ENCODE data around the gene EAF2.
"Not testable (repeated sequence)": the region's sequence is repeated elsewhere in the genome, so short reads cannot be mapped to it uniquely, and the experiment has no call there.

EAF2 gene

DNA sequence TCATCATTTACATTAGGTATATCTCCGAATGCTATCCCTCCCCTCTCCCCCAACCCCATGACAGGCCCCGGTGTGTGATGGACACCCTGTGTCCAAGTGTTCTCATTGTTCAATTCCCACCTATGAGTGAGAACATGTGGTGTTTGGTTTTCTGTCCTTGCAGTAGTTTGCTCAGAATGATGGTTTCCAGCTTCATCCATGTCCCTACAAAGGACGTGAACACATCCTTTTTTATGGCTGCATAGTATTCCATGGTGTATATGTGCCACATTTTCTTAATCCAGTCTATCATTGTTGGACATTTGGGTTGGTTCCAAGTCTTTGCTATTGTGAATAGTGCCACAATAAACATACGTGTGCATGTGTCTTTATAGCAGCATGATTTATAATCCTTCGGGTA lies 22.8 kb downstream of the EAF2 start:
- in situ Hi-C loops (cut with HindIII; ENCODE audit: low sequenced_read_pairs) = not testable (repeated sequence)

DNA sequence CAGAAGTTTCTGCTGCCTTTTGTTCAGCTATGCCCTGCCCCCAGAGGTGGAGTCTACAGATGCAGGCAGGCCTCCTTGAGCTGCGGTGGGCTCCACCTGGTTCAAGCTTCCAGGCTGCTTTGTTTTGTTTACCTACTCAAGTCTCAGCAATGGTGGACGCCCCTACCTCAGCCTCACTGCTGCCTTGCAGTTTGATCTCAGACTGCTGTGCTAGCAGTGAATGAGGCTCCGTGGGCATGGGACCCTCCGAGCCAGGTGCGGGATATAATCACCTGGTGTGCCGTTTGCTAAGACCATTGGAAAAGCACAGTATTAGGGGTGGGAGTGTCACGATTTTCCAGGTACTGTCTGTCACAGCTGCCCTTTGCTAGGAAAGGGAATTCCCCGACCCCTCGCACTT lies 28.2 kb downstream of the EAF2 start:
- in situ Hi-C loops (cut with HindIII; ENCODE audit: low sequenced_read_pairs) = not testable (repeated sequence)

DNA sequence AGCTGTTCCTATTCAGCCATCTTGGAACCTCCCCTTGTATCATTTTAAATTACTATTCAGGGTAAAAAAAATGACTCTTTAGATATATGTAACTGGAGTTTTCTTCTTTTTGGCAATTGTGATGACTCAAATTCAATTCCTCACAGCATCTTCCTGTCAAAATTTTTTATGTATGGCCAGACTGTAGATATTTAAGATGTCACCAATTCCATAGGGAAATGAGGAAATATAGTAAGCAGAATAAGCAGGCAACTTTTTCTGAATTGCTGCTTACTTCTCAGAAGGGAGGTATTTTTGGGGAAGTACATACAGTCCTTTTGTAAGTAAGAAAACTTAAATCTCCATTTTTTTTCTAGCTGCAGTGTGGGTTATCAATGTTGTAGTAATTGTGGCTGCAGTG lies 28.8 kb downstream of the EAF2 start:
- in situ Hi-C loops (cut with HindIII; ENCODE audit: low sequenced_read_pairs) = no loop called here

DNA sequence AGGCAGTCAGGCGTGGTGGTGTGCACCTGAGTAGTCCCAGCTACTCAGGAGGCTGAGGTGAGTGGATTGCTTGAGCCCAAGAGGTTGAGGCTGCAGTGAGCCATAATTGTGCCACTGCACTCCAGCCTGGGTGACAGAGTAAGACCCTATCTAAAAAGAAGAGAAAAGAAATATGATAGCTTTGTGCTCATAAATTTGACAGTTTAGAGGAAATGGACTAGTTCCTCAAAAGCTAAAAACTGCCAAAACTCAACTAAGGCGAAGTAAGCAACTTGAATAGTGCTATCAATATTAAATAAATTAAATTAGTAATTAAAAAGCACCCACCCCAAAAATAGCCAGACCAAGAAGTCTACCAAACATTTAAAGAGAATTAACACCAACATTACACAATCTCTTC lies 34.7 kb downstream of the EAF2 start:
- in situ Hi-C loops (cut with HindIII; ENCODE audit: low sequenced_read_pairs) = no loop called here

DNA sequence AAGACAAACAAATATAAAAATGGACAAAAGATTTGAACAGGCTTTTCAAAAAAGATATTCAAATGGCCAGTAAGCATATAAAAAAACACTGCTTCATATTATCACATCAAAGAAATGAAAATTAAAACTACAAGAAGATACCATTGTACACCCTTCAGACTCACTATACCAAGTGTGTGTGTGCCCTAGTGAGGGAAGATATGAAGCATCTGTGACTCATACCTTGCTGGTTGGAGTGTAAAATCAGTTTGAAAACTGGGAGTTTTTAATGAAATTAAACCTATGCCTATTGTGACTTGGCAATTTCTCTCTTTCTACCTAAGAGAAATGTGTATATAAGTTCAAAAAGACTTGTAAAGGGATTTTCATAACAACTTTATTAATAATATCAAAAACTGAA lies 35.7 kb downstream of the EAF2 start:
- in situ Hi-C loops (cut with HindIII; ENCODE audit: low sequenced_read_pairs) = no loop called here

DNA sequence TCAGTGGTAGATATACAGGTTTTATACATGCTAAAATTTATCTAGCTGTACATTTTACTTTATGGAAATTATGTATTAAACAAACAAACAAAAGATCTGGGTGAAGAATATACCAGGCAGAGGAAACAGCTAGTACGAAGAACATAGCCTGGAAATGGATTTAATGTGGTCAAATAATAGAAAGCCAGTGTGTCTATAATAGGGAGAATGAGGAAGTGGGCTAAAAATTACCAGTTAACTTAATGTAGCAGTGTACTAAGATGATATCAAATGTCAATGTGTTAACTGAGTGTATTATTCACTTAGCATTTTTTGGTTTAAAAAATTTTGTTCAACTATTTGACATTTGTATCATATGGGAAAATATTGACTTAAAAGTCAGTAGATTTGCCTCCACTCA lies 36.4 kb downstream of the EAF2 start:
- in situ Hi-C loops (cut with HindIII; ENCODE audit: low sequenced_read_pairs) = no loop called here

DNA sequence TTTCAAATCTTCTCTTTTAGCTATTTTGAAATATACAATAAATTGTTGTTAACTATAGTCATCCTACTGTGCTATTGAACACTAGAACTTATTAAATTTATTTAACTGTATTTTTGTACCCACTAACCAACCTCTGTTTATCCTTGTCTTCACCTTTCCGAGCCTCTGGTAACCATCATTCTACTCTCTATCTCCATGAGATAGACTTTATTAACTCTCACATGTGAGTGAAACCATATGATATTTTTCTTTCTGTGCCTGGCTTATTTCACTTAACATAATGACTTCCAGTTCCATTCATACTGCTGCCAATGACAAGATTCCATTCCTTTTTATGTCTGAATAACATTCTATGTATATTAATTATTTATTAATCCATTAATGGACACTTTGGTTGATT lies 43.4 kb downstream of the EAF2 start:
- in situ Hi-C loops (cut with HindIII; ENCODE audit: low sequenced_read_pairs) = no loop called here

DNA sequence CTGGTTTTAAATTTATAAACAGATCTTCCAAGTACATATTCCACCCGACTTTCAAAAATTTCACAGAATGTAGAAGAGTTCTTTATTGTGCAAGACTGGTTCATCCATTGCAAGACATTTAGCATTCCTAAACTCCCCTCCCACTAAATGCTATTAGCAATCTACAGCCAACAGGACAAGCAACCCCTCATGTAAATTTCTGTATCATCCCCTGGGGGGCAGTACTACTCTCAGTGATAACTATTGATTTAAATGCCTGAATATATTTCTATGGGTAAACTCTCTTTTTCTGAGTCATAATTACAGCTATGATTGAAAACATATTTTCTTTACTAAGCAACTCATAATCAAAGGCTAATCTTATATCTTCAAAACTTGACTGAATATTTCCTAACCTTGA lies 48.5 kb downstream of the EAF2 start:
- in situ Hi-C loops (cut with HindIII; ENCODE audit: low sequenced_read_pairs) = no loop called here

DNA sequence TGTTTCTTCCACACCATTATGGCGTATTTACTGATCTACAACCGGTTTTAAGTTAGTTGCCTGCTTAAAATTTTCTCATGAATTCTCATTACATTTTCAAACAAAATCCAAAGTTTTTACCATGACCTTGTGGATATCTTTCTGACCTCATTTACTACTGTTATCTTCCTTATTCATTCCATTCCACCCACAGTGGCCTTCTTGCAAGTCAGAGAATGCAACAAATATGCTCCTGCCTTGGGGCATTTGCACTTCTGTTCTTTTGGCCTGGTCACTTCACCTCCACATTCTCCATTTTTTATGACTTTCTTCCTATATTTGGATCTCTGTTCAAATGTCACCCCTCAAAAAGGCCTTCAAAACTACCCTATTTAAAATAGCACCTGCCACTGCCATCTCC lies 50.4 kb downstream of the EAF2 start:
- in situ Hi-C loops (cut with HindIII; ENCODE audit: low sequenced_read_pairs) = no loop called here

DNA sequence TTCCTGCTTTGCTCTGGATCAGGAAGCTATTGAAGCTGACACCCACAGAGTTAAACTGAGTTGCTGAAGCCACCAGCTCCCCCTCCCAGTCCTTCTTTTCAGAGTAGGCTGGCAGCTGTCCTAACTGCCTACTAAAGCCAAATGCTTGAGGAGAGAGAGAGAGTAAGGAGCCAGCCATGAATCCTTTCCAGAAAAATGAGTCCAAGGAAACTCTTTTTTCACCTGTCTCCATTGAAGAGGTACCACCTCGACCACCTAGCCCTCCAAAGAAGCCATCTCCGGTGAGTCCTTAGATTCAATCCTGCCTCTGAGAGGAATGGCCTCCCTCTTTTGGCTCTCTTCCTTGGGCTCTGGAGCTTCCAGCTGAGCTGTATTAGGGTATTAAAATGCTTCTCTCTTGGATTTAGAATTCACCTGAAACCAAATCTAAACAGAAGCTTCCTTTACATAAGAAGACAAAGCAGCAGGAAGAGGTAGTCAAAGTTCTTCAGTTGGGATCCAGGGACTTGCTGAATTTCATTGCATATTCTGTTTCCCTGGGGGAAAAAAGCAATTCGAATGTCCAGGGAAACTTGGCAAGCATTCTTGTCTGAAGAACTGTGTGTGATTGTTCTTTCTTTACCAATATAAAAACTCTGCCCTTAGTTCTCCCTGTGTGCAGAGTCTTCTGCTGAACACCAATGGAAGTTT lies 59.4 kb downstream of the EAF2 start, which contains the start of gene SLC15A2:
TSS of gene SLC15A2 (plus strand) at position 101 of the 690 bp plus-strand sequence. CDS start at position 177, 76 bp downstream.
- in situ Hi-C loops (cut with HindIII; ENCODE audit: low sequenced_read_pairs) = no loop called here

DNA sequence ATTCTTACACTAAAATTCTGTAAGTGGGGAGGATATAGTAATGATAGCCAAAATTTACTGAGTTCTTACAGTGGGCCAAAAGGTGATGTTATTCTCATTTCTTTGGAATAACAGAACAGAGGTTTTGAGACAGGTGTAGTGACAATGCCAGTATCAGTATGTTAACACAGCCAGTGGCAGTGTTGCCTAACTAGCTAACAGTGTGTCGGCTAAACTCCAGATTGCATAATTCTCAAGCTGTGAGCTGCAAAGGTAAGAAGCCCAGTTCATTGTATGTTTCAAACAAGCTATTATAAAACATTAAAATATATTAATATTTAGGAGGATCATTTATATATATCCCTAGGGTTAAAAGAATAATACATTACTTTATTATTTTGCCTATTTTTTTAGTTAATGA lies 60.1 kb downstream of the EAF2 start:
- in situ Hi-C loops (cut with HindIII; ENCODE audit: low sequenced_read_pairs) = no loop called here

DNA sequence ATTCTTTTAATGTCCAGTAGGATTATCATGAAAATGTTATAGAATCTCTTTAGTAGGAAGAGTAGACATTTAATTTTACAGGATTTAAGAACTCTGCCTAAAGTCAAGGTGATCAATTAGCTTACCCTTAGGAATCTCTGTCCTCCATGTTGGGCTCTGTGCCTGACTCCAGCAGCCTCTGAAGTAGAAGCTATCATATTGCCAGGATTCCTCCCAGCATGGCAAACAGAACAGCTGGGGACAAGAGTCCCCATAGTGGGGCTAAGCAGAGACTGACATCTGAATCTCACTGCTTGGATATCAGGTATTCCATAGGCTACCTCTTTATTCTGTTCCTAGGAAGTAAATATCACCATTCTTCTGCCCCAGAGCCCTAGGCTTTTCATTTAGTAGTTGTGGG lies 60.7 kb downstream of the EAF2 start:
- in situ Hi-C loops (cut with HindIII; ENCODE audit: low sequenced_read_pairs) = no loop called here

DNA sequence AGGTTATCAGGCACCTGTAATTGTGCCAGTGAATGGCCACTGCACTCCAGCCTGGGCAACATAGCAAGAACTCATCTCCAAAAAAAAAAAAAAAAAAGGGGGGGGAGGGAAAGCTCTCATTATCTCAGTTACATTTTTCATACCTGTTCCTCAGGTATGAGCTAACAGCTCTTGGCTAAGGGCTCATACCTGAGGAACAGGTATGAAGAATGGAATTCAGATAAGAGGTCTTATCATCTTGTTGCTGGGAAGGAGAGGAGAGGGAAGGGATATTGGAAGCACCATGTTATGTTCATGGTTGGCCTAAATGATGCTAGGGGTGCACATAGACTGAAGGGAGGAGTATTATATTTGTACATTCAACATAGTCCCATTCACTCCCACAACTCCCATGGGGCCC lies 61.8 kb downstream of the EAF2 start:
- in situ Hi-C loops (cut with HindIII; ENCODE audit: low sequenced_read_pairs) = no loop called here

DNA sequence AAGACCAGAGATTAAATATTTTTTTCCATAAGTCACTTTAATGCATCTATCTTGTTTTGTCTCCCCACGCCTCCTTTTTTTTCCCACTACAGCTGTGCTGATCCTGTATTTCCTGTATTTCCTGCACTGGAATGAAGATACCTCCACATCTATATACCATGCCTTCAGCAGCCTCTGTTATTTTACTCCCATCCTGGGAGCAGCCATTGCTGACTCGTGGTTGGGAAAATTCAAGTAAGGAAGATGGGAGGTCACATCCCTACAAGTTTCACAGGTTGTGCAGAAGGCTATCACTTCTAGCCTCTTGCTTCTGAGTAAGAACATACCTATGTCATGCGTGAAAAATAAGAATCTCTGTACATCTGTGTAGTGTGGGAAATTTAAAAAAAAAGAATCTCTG lies 62.3 kb downstream of the EAF2 start:
- in situ Hi-C loops (cut with HindIII; ENCODE audit: low sequenced_read_pairs) = no loop called here

DNA sequence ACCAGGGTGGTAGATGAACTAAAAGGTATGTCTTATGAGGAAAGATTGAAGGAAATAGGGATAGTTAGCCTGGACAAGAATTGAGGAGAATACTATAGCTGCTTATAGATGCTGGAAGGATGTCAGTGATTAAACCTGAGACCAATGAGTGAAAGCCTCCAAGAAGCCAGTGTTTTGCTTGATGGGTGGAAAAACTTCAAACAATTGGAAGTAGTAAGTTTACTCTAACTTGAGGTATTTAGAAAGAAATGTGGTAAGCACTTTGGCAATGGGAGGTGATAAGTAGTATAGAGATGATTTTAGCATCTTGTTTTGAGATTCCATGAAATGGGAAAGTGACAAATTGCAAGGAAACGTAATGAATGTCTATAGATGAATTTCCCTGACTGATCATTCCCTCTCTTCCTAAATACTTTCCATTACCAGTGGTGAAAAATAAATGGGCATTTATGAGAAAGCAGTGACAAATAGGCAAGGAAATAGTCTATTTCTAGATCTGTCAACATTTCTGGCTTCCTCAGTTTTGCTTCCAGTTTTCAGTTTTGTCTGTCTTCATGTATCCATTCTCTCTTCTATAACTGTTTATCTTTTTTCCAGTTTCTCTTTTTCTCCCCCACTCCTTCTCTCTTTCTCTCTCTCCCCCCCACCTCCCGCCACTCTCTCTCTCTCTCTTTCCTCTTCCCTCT lies 78.4 kb downstream of the EAF2 start:
- in situ Hi-C loops (cut with HindIII; ENCODE audit: low sequenced_read_pairs) = no loop called here

DNA sequence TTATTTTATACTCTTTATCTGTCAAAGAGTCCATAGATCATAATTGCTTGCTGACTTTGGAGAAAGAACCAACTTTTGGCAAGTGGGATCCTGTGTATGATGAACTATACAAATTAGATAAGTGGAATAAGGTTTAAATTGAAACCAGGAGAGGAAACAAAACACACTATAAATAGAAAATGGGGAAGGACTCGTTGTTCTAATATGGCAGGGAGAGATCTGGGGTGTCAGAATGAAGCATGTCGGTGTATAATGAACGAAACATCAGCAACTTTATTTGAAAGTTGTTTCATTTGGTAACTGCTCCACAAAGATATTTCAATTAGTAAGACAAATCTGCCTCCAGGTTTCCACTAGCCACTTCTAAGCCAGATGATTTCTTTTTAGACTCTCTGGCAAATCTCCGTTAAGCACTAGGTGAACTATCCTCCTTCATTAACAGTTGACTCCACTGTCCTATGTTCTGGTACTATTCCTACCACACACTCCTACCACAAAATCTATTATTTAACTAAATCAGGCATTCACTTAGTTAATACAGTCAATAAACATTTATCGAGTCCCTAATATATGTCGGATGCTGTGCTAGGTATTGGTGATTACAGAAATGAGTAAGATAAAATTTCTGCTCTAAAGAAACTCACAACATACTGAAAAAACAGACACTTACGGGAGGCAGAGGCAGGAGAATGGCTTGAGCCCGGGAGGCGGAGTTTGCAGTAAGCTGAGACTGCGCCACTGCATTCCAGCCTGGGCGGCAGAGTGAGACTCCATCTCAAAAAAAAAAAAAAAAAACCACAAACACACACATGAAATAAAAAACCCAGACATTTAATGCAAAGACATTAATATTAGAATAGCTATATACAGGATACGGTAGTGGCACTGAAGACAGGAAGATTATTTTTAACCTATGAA lies 79.3 kb downstream of the EAF2 start:
- in situ Hi-C loops (cut with HindIII; ENCODE audit: low sequenced_read_pairs) = no loop called here

DNA sequence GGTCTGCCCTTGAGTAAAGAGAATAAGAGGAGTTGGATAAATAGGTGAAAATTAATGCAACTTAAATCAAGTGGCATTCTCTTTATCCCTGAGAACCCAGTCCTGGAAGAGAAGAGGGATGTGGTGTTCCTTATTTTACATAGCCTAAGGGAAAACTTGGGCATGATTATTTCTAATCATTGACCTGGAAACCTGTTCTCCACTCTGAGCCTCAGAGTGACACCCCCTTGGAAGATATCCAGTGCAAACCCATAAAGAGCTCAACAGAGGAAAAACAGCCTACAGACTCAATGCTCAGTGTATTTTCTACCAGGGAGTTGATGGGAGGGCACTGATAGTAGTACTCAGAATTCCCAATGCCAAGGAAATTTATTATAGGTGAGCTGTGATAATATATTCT lies 81.2 kb downstream of the EAF2 start:
- in situ Hi-C loops (cut with HindIII; ENCODE audit: low sequenced_read_pairs) = no loop called here

DNA sequence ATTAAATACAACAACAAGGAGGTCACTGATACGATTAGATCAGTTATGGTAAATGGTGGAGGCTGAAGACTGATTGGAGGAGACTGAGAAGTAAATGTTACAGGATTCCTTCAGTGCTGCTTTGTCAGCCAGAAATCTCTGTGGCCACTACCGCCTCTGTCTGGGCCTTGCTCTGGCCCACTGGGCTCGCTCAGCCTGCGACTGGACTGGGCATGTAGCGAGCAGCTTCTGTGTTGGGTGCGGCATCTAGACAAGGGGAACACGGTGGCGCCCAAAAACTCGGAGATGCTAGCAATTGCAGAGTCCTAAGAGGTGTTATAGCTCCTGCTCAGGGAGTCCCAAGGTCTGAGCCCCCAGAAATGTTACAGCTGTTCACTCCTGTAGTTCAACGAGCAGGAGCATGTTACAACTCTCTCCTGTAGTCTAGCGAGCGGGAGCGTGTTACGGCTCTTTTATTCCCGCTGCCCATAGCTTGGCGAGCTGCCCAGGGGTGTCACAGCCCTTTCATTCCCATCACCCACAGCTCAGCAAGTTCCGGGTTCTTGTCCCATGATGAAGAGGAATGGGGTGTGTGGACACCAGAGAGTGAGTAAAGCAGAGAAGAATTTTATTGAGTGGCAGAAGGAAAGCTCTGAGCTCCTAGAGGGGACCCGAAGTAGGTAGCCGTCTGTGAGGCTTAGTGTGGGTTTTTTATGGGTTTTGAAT lies 83.9 kb downstream of the EAF2 start:
- in situ Hi-C loops (cut with HindIII; ENCODE audit: low sequenced_read_pairs) = no loop called here

DNA sequence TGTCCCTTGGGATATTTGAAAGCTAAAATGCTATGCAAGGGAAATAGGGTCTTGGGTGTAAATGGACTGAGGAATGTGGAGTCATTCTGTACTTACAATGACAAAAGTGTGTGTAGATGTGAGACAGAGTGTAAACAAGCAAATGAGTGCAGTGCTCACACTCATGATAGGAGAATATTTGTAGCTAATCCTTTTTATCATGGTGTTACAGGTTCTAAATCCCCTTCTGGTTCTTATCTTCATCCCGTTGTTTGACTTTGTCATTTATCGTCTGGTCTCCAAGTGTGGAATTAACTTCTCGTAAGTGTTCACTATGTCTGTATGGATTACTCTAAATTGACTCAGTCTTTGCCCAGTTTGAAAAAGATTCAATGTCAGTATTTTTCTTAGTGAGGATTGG lies 89.7 kb downstream of the EAF2 start:
- in situ Hi-C loops (cut with HindIII; ENCODE audit: low sequenced_read_pairs) = no loop called here

DNA sequence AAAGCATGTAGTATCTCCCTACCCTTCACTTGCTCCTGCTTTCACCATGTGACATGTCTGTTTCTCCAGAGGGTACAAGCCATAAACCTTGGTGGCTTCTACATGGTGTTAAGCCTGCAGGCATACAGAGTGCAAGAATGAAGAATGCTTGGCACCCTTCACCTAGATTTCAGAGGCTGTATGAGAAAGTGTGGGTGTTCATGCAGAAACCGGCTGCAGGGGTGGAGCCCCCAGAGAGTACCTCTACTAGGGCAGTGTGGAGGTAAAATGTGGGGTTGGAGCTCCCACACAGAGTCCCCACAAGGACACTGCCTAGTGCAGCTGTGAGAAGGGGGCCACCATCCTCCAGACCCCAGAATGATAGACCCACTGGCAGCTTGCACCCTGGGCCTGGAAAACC lies 91.4 kb downstream of the EAF2 start:
- in situ Hi-C loops (cut with HindIII; ENCODE audit: low sequenced_read_pairs) = no loop called here
